ENCODE measurements around the gene LAMC1. TPM values are rescaled to one million over a fixed set of nuclear protein-coding genes. Genes with fewer than 3 reads are reported as not detected.

LAMC1 gene
- total and polyA plus RNA-seq, 2 experiments from 2014 or later, result 18.4 to 116 TPM

DNA sequence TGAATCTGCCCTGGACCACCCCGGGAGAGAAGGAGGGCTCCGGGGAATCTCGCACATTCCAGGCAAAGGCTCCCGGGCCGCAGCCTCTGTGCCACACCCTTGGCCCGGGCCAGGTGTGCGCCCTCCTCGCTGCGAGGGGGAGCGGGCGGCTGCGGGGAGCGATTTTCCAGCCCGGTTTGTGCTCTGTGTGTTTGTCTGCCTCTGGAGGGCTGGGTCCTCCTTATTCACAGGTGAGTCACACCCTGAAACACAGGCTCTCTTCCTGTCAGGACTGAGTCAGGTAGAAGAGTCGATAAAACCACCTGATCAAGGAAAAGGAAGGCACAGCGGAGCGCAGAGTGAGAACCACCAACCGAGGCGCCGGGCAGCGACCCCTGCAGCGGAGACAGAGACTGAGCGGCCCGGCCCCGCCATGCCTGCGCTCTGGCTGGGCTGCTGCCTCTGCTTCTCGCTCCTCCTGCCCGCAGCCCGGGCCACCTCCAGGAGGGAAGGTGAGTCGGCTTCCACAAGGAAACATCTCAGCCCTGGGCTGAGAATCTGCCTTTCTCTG lies 162.8 kb downstream of the LAMC1 start, which contains the start of gene LAMC2:
Gene LAMC2 (plus strand): TSS at position 324 of the 550 bp plus-strand sequence. CDS start 89 bp downstream, at position 413.
- Mint-ChIP-seq H3K36me3 (ENCODE audit: low read depth) (no peaks in the 10 kb centered on the region), H3K27ac (peak within 1 kb of the TSS; percentile 91), H3K4me3 (peak within 1 kb of the TSS; percentile 88), H3K4me1 (peaks cover 8% of the 10 kb centered on the region; the same call in 2 of the 3 replicates), H3K27me3 (ENCODE audit: insufficient read depth, low read depth, poor library complexity) (no peaks in the 10 kb centered on the region), H3K9me3 (no peaks in the 10 kb centered on the region)
- peaks cover 5% of the 10 kb centered on the region; the same call in 1 of the 2 replicates for H3K79me2 ChIP-seq (replicated peaks; ENCODE audit: insufficient read depth)
- peak within 1 kb of the TSS; percentile 91 for H3K27ac ChIP-seq (ENCODE audit: low read depth)
- DNase-seq (ENCODE audit: low spot score) (peak; percentile 93), ATAC-seq (peak; percentile 95)
- peaks cover 11% of the 10 kb centered on the region for H3K4me1 ChIP-seq (ENCODE audit: insufficient read depth)
- H3K4me3 ChIP-seq, result peak within 1 kb of the TSS; percentile 58
- no peaks in the 10 kb centered on the region for H4K20me1 ChIP-seq (replicated peaks; ENCODE audit: insufficient read depth)
- no peaks in the 10 kb centered on the region for H3K27me3 ChIP-seq (ENCODE audit: insufficient read depth)
- no peaks in the 10 kb centered on the region; the same call in 1 of the 2 replicates for H3F3A ChIP-seq (replicated peaks; ENCODE audit: low read depth)
- H2AFZ ChIP-seq, result peak within 1 kb of the TSS; percentile 85
- no peaks in the 10 kb centered on the region for H3K36me3 ChIP-seq (ENCODE audit: insufficient read depth)
- no peaks in the 10 kb centered on the region for H3K9me2 ChIP-seq (ENCODE audit: insufficient read depth)
- TF ChIP-seq, protein P1, sequence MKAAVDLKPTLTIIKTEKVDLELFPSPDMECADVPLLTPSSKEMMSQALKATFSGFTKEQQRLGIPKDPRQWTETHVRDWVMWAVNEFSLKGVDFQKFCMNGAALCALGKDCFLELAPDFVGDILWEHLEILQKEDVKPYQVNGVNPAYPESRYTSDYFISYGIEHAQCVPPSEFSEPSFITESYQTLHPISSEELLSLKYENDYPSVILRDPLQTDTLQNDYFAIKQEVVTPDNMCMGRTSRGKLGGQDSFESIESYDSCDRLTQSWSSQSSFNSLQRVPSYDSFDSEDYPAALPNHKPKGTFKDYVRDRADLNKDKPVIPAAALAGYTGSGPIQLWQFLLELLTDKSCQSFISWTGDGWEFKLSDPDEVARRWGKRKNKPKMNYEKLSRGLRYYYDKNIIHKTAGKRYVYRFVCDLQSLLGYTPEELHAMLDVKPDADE (IDR thresholded peaks at IDR 0.05), result peak; percentile 31; the same call in 1 of the 2 replicates
- TF ChIP-seq POLR2AphosphoS5 (IDR thresholded peaks at IDR 0.05; ENCODE audit: low read depth) (peak; percentile 57; the same call in 1 of the 2 replicates), EZH2phosphoT487 (IDR thresholded peaks at IDR 0.05; ENCODE audit: unreplicated experiment) (no peak), EZH2 (IDR thresholded peaks at IDR 0.05; ENCODE audit: low read depth, unreplicated experiment) (no peak)
- TF ChIP-seq, protein P2, sequence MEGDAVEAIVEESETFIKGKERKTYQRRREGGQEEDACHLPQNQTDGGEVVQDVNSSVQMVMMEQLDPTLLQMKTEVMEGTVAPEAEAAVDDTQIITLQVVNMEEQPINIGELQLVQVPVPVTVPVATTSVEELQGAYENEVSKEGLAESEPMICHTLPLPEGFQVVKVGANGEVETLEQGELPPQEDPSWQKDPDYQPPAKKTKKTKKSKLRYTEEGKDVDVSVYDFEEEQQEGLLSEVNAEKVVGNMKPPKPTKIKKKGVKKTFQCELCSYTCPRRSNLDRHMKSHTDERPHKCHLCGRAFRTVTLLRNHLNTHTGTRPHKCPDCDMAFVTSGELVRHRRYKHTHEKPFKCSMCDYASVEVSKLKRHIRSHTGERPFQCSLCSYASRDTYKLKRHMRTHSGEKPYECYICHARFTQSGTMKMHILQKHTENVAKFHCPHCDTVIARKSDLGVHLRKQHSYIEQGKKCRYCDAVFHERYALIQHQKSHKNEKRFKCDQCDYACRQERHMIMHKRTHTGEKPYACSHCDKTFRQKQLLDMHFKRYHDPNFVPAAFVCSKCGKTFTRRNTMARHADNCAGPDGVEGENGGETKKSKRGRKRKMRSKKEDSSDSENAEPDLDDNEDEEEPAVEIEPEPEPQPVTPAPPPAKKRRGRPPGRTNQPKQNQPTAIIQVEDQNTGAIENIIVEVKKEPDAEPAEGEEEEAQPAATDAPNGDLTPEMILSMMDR (conservative IDR thresholded peaks at IDR 0.05; ENCODE audit: low read depth in 2 of 2), result peak; percentile 42 to 52
- H3K4me2 ChIP-seq, result peak within 1 kb of the TSS; percentile 80

DNA sequence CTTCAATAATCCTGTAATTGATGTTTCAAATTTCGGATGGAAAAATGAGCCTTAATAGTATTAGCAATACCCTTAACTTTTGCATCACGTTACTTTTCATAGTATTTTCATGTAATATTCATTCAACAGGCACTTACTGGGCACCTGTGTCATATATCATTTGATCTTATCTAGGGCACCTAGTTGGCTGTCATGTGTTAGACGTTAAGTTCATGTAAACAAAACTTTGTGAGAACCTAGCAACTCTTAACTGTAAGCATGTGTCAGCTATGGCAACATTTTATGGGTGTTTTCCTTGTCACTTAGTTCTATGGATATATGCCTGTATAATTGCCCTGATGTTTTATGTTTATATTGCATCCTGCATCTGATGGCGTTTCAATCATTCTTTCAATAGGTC lies 163.6 kb downstream of the LAMC1 start:
- H3K27me3 Mint-ChIP-seq (ENCODE audit: insufficient read depth, low read depth, poor library complexity), result peaks cover 3% of the 10 kb centered on the region
- no peak for ATAC-seq
- TF ChIP-seq EZH2 (IDR thresholded peaks at IDR 0.05; ENCODE audit: low read depth, unreplicated experiment) (no peak), STAT1 (IDR thresholded peaks at IDR 0.05; ENCODE audit: unreplicated experiment) (no peak), ZNF331 (CRISPR knock-in tag; IDR thresholded peaks at IDR 0.05; ENCODE audit: low read depth) (no peak), POLR2AphosphoS5 (IDR thresholded peaks at IDR 0.05; ENCODE audit: low read depth) (no peak), EZH2phosphoT487 (IDR thresholded peaks at IDR 0.05; ENCODE audit: unreplicated experiment) (no peak), JUNB (IDR thresholded peaks at IDR 0.05; ENCODE audit: unreplicated experiment) (no peak)
- TF ChIP-seq, protein P3, sequence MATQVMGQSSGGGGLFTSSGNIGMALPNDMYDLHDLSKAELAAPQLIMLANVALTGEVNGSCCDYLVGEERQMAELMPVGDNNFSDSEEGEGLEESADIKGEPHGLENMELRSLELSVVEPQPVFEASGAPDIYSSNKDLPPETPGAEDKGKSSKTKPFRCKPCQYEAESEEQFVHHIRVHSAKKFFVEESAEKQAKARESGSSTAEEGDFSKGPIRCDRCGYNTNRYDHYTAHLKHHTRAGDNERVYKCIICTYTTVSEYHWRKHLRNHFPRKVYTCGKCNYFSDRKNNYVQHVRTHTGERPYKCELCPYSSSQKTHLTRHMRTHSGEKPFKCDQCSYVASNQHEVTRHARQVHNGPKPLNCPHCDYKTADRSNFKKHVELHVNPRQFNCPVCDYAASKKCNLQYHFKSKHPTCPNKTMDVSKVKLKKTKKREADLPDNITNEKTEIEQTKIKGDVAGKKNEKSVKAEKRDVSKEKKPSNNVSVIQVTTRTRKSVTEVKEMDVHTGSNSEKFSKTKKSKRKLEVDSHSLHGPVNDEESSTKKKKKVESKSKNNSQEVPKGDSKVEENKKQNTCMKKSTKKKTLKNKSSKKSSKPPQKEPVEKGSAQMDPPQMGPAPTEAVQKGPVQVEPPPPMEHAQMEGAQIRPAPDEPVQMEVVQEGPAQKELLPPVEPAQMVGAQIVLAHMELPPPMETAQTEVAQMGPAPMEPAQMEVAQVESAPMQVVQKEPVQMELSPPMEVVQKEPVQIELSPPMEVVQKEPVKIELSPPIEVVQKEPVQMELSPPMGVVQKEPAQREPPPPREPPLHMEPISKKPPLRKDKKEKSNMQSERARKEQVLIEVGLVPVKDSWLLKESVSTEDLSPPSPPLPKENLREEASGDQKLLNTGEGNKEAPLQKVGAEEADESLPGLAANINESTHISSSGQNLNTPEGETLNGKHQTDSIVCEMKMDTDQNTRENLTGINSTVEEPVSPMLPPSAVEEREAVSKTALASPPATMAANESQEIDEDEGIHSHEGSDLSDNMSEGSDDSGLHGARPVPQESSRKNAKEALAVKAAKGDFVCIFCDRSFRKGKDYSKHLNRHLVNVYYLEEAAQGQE (IDR thresholded peaks at IDR 0.05; ENCODE audit: unreplicated experiment), result no peak
- TF ChIP-seq, protein P2 (conservative IDR thresholded peaks at IDR 0.05; ENCODE audit: low read depth in 2 of 2), result no peak
- TF ChIP-seq, protein P1 (IDR thresholded peaks at IDR 0.05), result no peak

More for the DNA sequence above, 163.6 kb downstream of the LAMC1 start:
- Histone ChIP-seq H3K9me2 (ENCODE audit: insufficient read depth) (no peaks in the 10 kb centered on the region), H4K20me1 (replicated peaks; ENCODE audit: insufficient read depth) (no peaks in the 10 kb centered on the region), H3K4me2 (peak overlapping the region; percentile 80), H3K79me2 (replicated peaks; ENCODE audit: insufficient read depth) (peaks cover 5% of the 10 kb centered on the region; the same call in 1 of the 2 replicates), H3K36me3 (ENCODE audit: insufficient read depth) (no peaks in the 10 kb centered on the region), H3K27me3 (ENCODE audit: insufficient read depth) (no peaks in the 10 kb centered on the region), H3K4me1 (ENCODE audit: insufficient read depth) (peaks cover 10% of the 10 kb centered on the region), H2AFZ (peak overlapping the region; percentile 85), H3F3A (replicated peaks; ENCODE audit: low read depth) (no peaks in the 10 kb centered on the region; the same call in 1 of the 2 replicates), H3K4me3 (peak overlapping the region; percentile 58), H3K27ac (ENCODE audit: low read depth) (peak overlapping the region; percentile 91; the same call in 1 of the 2 replicates)
- Mint-ChIP-seq H3K36me3 (ENCODE audit: low read depth) (no peaks in the 10 kb centered on the region), H3K4me3 (peak overlapping the region; percentile 88), H3K9me3 (no peaks in the 10 kb centered on the region), H3K4me1 (peaks cover 8% of the 10 kb centered on the region; the same call in 2 of the 3 replicates), H3K27ac (no peak overlapping the region; the same call in 1 of the 2 replicates)
- DNase-seq (ENCODE audit: low spot score), result no peak

Data from GM23338 (cell line).